Measurements from ENCODE around the gene LTBP1. TPM values are rescaled to one million over a fixed set of nuclear protein-coding genes. Genes with fewer than 3 reads are reported as not detected.

Gene LTBP1
- total RNA-seq, 3 donors from 2014 or later (not counting 1 experiment from before 2014, with no cell fraction given), result 1.7 to 4.7 (median 3.5) TPM

GRCh38 chr2:32993005-32993539 lies 46.3 kb downstream of the LTBP1 start:
- DNase-seq (no peak), ATAC-seq (no peak)
- no peaks in the 10 kb centered on the region for H3K9me3 ChIP-seq (ENCODE audit: control insufficient read depth, insufficient read depth, low read length)
- Mint-ChIP-seq H3K27me3 (ENCODE audit: low read depth in 2 of 2) (peaks cover 0 to 4% of the 10 kb centered on the region in 2 donors), H3K36me3 (no peaks in the 10 kb centered on the region), H3K9me3 (peaks cover 0 to 2% of the 10 kb centered on the region in 2 donors), H3K4me1 (no peaks in the 10 kb centered on the region), H3K27ac (no peak overlapping the region), H3K4me3 (no peak overlapping the region)
- H3K4me1 ChIP-seq (ENCODE audit: control insufficient read depth, insufficient read depth, low read length), result no peaks in the 10 kb centered on the region
- TF ChIP-seq CTCF (IDR thresholded peaks at IDR 0.05), result no peak
- H3K36me3 ChIP-seq (ENCODE audit: control insufficient read depth, insufficient read depth, low read length), result no peaks in the 10 kb centered on the region
- 92% methylated on average over 8 of the region's 8 CpGs for WGBS (ENCODE audit: insufficient coverage)
- H3K27ac ChIP-seq (ENCODE audit: low read length), result no peak overlapping the region
- no peaks in the 10 kb centered on the region for H3K27me3 ChIP-seq (ENCODE audit: control insufficient read depth, insufficient read depth, low read length)
- intact Hi-C loops (cut with micrococcal nuclease), result no loop called here
- H3K4me3 ChIP-seq (ENCODE audit: low read length), result no peak overlapping the region

GRCh38 chr2:32997705-32998104 lies 51.0 kb downstream of the LTBP1 start:
- Mint-ChIP-seq H3K4me3 (no peak overlapping the region), H3K27me3 (ENCODE audit: low read depth in 2 of 2) (peaks cover 0 to 1% of the 10 kb centered on the region in 2 donors), H3K9me3 (no peaks in the 10 kb centered on the region), H3K36me3 (no peaks in the 10 kb centered on the region), H3K4me1 (no peaks in the 10 kb centered on the region), H3K27ac (no peak overlapping the region)
- TF ChIP-seq CTCF (IDR thresholded peaks at IDR 0.05), result no peak
- intact Hi-C loops (cut with micrococcal nuclease), result no loop called here
- Histone ChIP-seq H3K36me3 (ENCODE audit: control insufficient read depth, insufficient read depth, low read length) (no peaks in the 10 kb centered on the region), H3K27ac (ENCODE audit: low read length) (no peak overlapping the region), H3K27me3 (ENCODE audit: control insufficient read depth, insufficient read depth, low read length) (no peaks in the 10 kb centered on the region), H3K4me1 (ENCODE audit: control insufficient read depth, insufficient read depth, low read length) (no peaks in the 10 kb centered on the region), H3K9me3 (ENCODE audit: control insufficient read depth, insufficient read depth, low read length) (no peaks in the 10 kb centered on the region), H3K4me3 (ENCODE audit: low read length) (no peak overlapping the region)
- no peak for ATAC-seq
- no peak for DNase-seq
- WGBS (ENCODE audit: insufficient coverage), result 65% methylated on average over 2 of the region's 2 CpGs

- H3K27ac ChIP-seq (ENCODE audit: low read length), result no peak overlapping the region
- no peak overlapping the region for H3K4me3 Mint-ChIP-seq
- H3K27me3 ChIP-seq (ENCODE audit: control insufficient read depth, insufficient read depth, low read length), result no peaks in the 10 kb centered on the region
- no peak for TF ChIP-seq CTCF (IDR thresholded peaks at IDR 0.05)
- 56% methylated on average over 3 of the region's 3 CpGs for WGBS (ENCODE audit: insufficient coverage)
- no peaks in the 10 kb centered on the region for H3K36me3 ChIP-seq (ENCODE audit: control insufficient read depth, insufficient read depth, low read length)
- H3K4me1 Mint-ChIP-seq, result no peaks in the 10 kb centered on the region
- DNase-seq (no peak), ATAC-seq (no peak)
- no peaks in the 10 kb centered on the region for H3K9me3 ChIP-seq (ENCODE audit: control insufficient read depth, insufficient read depth, low read length)
- H3K9me3 Mint-ChIP-seq, result no peaks in the 10 kb centered on the region
- no peaks in the 10 kb centered on the region for H3K4me1 ChIP-seq (ENCODE audit: control insufficient read depth, insufficient read depth, low read length)
- H3K27me3 Mint-ChIP-seq (ENCODE audit: low read depth in 2 of 2), result no peaks in the 10 kb centered on the region
- H3K27ac Mint-ChIP-seq, result no peak overlapping the region
- H3K4me3 ChIP-seq (ENCODE audit: low read length), result no peak overlapping the region
- H3K36me3 Mint-ChIP-seq, result no peaks in the 10 kb centered on the region
- intact Hi-C loops (cut with micrococcal nuclease), result no loop called here
These were observed 54.2 kb downstream of the LTBP1 start for GRCh38 chr2:33000986-33001385.

GRCh38 chr2:33001823-33002222 lies 55.1 kb downstream of the LTBP1 start:
- no peaks in the 10 kb centered on the region for H3K36me3 Mint-ChIP-seq
- no peak overlapping the region for H3K27ac Mint-ChIP-seq
- no peak for TF ChIP-seq CTCF (IDR thresholded peaks at IDR 0.05)
- H3K4me3 ChIP-seq (ENCODE audit: low read length), result no peak overlapping the region
- intact Hi-C loops (cut with micrococcal nuclease), result no loop called here
- no peak overlapping the region for H3K4me3 Mint-ChIP-seq
- no peaks in the 10 kb centered on the region for H3K36me3 ChIP-seq (ENCODE audit: control insufficient read depth, insufficient read depth, low read length)
- no peaks in the 10 kb centered on the region for H3K9me3 ChIP-seq (ENCODE audit: control insufficient read depth, insufficient read depth, low read length)
- no peaks in the 10 kb centered on the region for H3K27me3 Mint-ChIP-seq (ENCODE audit: low read depth in 2 of 2)
- DNase-seq (no peak), ATAC-seq (no peak)
- no peaks in the 10 kb centered on the region for H3K4me1 ChIP-seq (ENCODE audit: control insufficient read depth, insufficient read depth, low read length)
- H3K27me3 ChIP-seq (ENCODE audit: control insufficient read depth, insufficient read depth, low read length), result no peaks in the 10 kb centered on the region
- WGBS (ENCODE audit: insufficient coverage), result 100% methylated on average over 1 of the region's 1 CpG
- H3K9me3 Mint-ChIP-seq, result no peaks in the 10 kb centered on the region
- no peak overlapping the region for H3K27ac ChIP-seq (ENCODE audit: low read length)
- no peaks in the 10 kb centered on the region for H3K4me1 Mint-ChIP-seq

Measured in natural killer cell (primary cell).